Endometrial microvascular endothelial cells (primary cell): ENCODE data around the gene PTPN21. TPM values are rescaled to one million over a fixed set of nuclear protein-coding genes. Genes with fewer than 3 reads are reported as not detected.

ENCODE experiments used
- in situ Hi-C: cut with HindIII; loops from 2 replicates; pipeline ENCODE4 v1.10.0; 2017; ENCODE audit warnings: low sequenced_read_pairs, low pct_unique_long_range_greater_than_20kb; ENCODE audit errors: inconsistent ontology term
- total RNA-seq: library from RNA; depleted of rRNA; stranded (reverse); fragments of >200 nt; gene quantifications from one replicate; pipeline ENCODE4 v1.2.3, GENCODE V29; 2015; ENCODE audit errors: inconsistent ontology term

PTPN21 gene
- 8.0 TPM for total RNA-seq

GRCh38 chr14:88554457-88555286, at the start of gene PTPN21:
TSS of gene PTPN21 (minus strand) at chr14:88555007. CDS start at chr14:88550417, 4,590 bp downstream.
- in situ Hi-C loops = no loop called here

- in situ Hi-C loops = no loop called here
Measured at GRCh38 chr14:88604212-88604611, 49.4 kb upstream of the PTPN21 start.

- in situ Hi-C loops = no loop called here
Measured at GRCh38 chr14:88599761-88600439, 45.1 kb upstream of the PTPN21 start.

- in situ Hi-C loops = no loop called here
Measured at GRCh38 chr14:88599326-88599725, 44.5 kb upstream of the PTPN21 start.

- in situ Hi-C loops = no loop called here
Measured at GRCh38 chr14:88598097-88598675, 43.4 kb upstream of the PTPN21 start.

- in situ Hi-C loops = no loop called here
Measured at GRCh38 chr14:88597601-88598000, 42.8 kb upstream of the PTPN21 start.

GRCh38 chr14:88597038-88597437, 42.2 kb upstream of the PTPN21 start:
- in situ Hi-C loops = no loop called here

- in situ Hi-C loops = no loop called here
Measured at GRCh38 chr14:88592031-88592430, 37.2 kb upstream of the PTPN21 start.

GRCh38 chr14:88590173-88590572, 35.4 kb upstream of the PTPN21 start:
- in situ Hi-C loops = no loop called here

- in situ Hi-C loops = no loop called here
Measured at GRCh38 chr14:88588081-88588480, 33.3 kb upstream of the PTPN21 start.

GRCh38 chr14:88584451-88584850, 29.6 kb upstream of the PTPN21 start:
- in situ Hi-C loops = no loop called here

- in situ Hi-C loops = no loop called here
Measured at GRCh38 chr14:88576222-88576621, 21.4 kb upstream of the PTPN21 start.

GRCh38 chr14:88572117-88572516, 17.3 kb upstream of the PTPN21 start:
- in situ Hi-C loops = no loop called here

GRCh38 chr14:88568196-88568595, 13.4 kb upstream of the PTPN21 start:
- in situ Hi-C loops = no loop called here

- in situ Hi-C loops = no loop called here
Measured at GRCh38 chr14:88565427-88565826, 10.6 kb upstream of the PTPN21 start.

- in situ Hi-C loops = no loop called here
Measured at GRCh38 chr14:88563845-88564244, 9.0 kb upstream of the PTPN21 start.

- in situ Hi-C loops = no loop called here
Measured at GRCh38 chr14:88562831-88563686, 8.3 kb upstream of the PTPN21 start, which contains the start of gene ZC3H14. TSS of gene ZC3H14 (plus strand) at chr14:88563037. CDS start at chr14:88563134, 97 bp downstream.

GRCh38 chr14:88562532-88562830, 7.7 kb upstream of the PTPN21 start:
- in situ Hi-C loops = no loop called here

GRCh38 chr14:88559852-88560251, 5.0 kb upstream of the PTPN21 start:
- in situ Hi-C loops = no loop called here
